Ovary (tissue), 3 donors: ENCODE measurements around the gene DPP3.

ENCODE experiments used
- CTCF ChIP-seq, 3 donors: fragments of 450-650 bp in 2 of 3; fragments of 200-600 bp in 1 of 3; IDR thresholded peaks; one replicate each; pipeline versions ENCODE4 v1.5.1 to v1.8.0; 2016 to 2022; ENCODE audit warnings: antibody characterized with exemption in 3 of 3, mild to moderate bottlenecking in 1 of 3
- EP300 ChIP-seq: sonication (generic); formaldehyde crosslinking; IDR thresholded peaks from one replicate; pipeline ENCODE4 v1.6.1; 2017; ENCODE audit warnings: antibody characterized with exemption
- POLR2A ChIP-seq: fragments of 450-650 bp; IDR thresholded peaks from one replicate; pipeline ENCODE4 v1.6.1; 2017; ENCODE audit warnings: antibody characterized with exemption, mild to moderate bottlenecking, moderate library complexity
- donor health status: DM: no; HTN: no; CAD: no.

GRCh38 chr11:66467034-66467659, 13.1 kb upstream of the DPP3 start:
- TF ChIP-seq POLR2A (no peak), CTCF (IDR thresholded peaks at IDR 0.05) (peak in 2 of 3 donors; percentile 41 to 64), EP300 (no peak)
